ENCODE measurements around the gene TMEM37. TPM values are rescaled to one million over a fixed set of nuclear protein-coding genes. Genes with fewer than 3 reads are reported as not detected.

Gene TMEM37
- total RNA-seq, 1 experiment from 2014 or later: 13.8 TPM

- no peaks in the 10 kb centered on the region for H3K27me3 ChIP-seq (replicated peaks; ENCODE audit: insufficient read depth, low read depth, low read length, poor library complexity)
- no peak overlapping the region for H3K4me3 ChIP-seq (ENCODE audit: low read depth, low read length, poor library complexity, severe bottlenecking)
- H3K27ac ChIP-seq (ENCODE audit: low read depth, low read length, poor library complexity, severe bottlenecking): no peak overlapping the region
- intact Hi-C loops (cut with micrococcal nuclease; ENCODE audit: unreplicated experiment): no loop called here
- no peak for TF ChIP-seq CTCF (conservative IDR thresholded peaks at IDR 0.05; ENCODE audit: low read depth, low read length)
- no peak for TF ChIP-seq EZH2 (IDR thresholded peaks at IDR 0.05; ENCODE audit: borderline replicate concordance, low read depth, low read length, poor library complexity, severe bottlenecking)
- DNase-seq (ENCODE audit: low spot score): no peak
- H3K9me3 ChIP-seq (ENCODE audit: low read depth, low read length, poor library complexity, severe bottlenecking): no peaks in the 10 kb centered on the region
- no peaks in the 10 kb centered on the region for H3K36me3 ChIP-seq (ENCODE audit: insufficient read depth, low read length, poor library complexity, severe bottlenecking)
- ChIA-PET CTCF (no interaction called here), POLR2A (ENCODE audit: low non-redundant PET) (no interaction called here)
- H3K4me1 ChIP-seq (ENCODE audit: insufficient read depth, low read length, poor library complexity, severe bottlenecking): peaks cover 37% of the 10 kb centered on the region
- no TSS peak for BruUV-seq (replicated peaks)
These were observed 46.2 kb upstream of the TMEM37 start for GRCh38 chr2:119385466-119385865.

DNA sequence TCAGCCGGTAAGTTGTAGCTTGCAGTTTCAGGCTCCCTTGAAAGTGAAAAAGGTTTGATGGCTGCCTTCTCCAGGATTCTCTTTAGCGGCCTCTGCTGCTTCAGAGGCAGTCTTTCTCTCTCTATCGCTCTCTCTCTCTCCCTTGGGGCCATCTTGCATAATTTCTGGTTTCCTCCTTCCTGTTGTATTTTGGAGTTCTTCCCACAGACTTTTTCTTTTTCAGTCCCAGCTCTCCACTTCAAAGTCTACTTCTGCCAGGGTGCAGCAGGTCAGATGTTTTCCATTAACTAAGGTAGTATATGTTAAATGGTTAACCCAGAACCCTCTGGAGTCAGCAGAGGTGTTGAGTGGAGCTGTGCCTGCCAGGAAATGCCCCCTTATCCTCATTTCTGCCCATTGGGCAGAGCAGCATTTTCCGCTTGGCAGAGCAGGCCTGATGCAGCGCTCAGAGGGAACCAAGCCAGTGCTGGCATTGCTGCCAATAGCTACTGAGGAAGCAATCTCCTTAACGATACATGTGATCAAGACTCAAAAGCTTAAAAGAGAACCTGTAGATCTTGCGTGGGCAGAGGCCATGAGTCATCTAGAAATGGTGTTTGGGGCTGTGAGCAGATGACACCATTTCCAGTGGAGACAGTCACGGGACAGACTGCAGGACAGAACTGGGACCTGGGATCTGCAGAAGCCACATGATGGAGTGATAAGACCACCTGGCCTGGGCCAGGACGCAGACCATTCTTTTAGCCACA is 44.1 kb upstream of the TMEM37 start:
- no peaks in the 10 kb centered on the region for H3K9me3 ChIP-seq (ENCODE audit: low read depth, low read length, poor library complexity, severe bottlenecking)
- no peaks in the 10 kb centered on the region for H3K36me3 ChIP-seq (ENCODE audit: insufficient read depth, low read length, poor library complexity, severe bottlenecking)
- no TSS peak for BruUV-seq (replicated peaks)
- ChIA-PET POLR2A (ENCODE audit: low non-redundant PET) (interaction anchor here (0.5 kb wide), 1 partner anchor 16 kb away, joined by 3 read pairs; no protein-coding TSS in a partner anchor), CTCF (interaction anchor here (0.7 to 1.3 kb wide), 3 partner anchors 21 to 179 kb away, joined by 3 to 5 read pairs (median 4); partner anchors contain the start of genes C2orf76 and DBI)
- TF ChIP-seq EZH2 (IDR thresholded peaks at IDR 0.05; ENCODE audit: borderline replicate concordance, low read depth, low read length, poor library complexity, severe bottlenecking) (no peak), CTCF (conservative IDR thresholded peaks at IDR 0.05; ENCODE audit: low read depth, low read length) (peak; percentile 59)
- peak overlapping the region; percentile 81 for H3K27ac ChIP-seq (ENCODE audit: low read depth, low read length, poor library complexity, severe bottlenecking)
- H3K4me1 ChIP-seq (ENCODE audit: insufficient read depth, low read length, poor library complexity, severe bottlenecking): peaks cover 37% of the 10 kb centered on the region
- DNase-seq (ENCODE audit: low spot score): peak; percentile 94
- intact Hi-C loops (cut with micrococcal nuclease; ENCODE audit: unreplicated experiment): no loop called here
- H3K4me3 ChIP-seq (ENCODE audit: low read depth, low read length, poor library complexity, severe bottlenecking): no peak overlapping the region
- H3K27me3 ChIP-seq (replicated peaks; ENCODE audit: insufficient read depth, low read depth, low read length, poor library complexity): no peaks in the 10 kb centered on the region

GRCh38 chr2:119389615-119390306 is 41.9 kb upstream of the TMEM37 start:
- Histone ChIP-seq H3K27ac (ENCODE audit: low read depth, low read length, poor library complexity, severe bottlenecking) (peak overlapping the region; percentile 55), H3K36me3 (ENCODE audit: insufficient read depth, low read length, poor library complexity, severe bottlenecking) (no peaks in the 10 kb centered on the region), H3K9me3 (ENCODE audit: low read depth, low read length, poor library complexity, severe bottlenecking) (no peaks in the 10 kb centered on the region), H3K4me1 (ENCODE audit: insufficient read depth, low read length, poor library complexity, severe bottlenecking) (peaks cover 37% of the 10 kb centered on the region), H3K27me3 (replicated peaks; ENCODE audit: insufficient read depth, low read depth, low read length, poor library complexity) (no peaks in the 10 kb centered on the region), H3K4me3 (ENCODE audit: low read depth, low read length, poor library complexity, severe bottlenecking) (no peak overlapping the region)
- ChIA-PET POLR2A (ENCODE audit: low non-redundant PET) (no interaction called here), CTCF (no interaction called here)
- peak; percentile 65 for DNase-seq (ENCODE audit: low spot score)
- intact Hi-C loops (cut with micrococcal nuclease; ENCODE audit: unreplicated experiment): no loop called here
- TF ChIP-seq EZH2 (IDR thresholded peaks at IDR 0.05; ENCODE audit: borderline replicate concordance, low read depth, low read length, poor library complexity, severe bottlenecking) (no peak), CTCF (conservative IDR thresholded peaks at IDR 0.05; ENCODE audit: low read depth, low read length) (no peak)
- BruUV-seq (replicated peaks): no TSS peak
